Endodermal cell (in vitro differentiated cells): Measurements from ENCODE around the gene RBFOX1. TPM values are rescaled to one million over a fixed set of nuclear protein-coding genes. Genes with fewer than 3 reads are reported as not detected.
"Not testable (repeated sequence)": the region's sequence is repeated elsewhere in the genome, so short reads cannot be mapped to it uniquely, and the experiment has no call there.

Source experiments
- DNase-seq: peaks from one replicate; pipeline ENCODE4 v3.0.0-alpha.2; 2017
- H3K27ac ChIP-seq: 2 replicates; pipeline ENCODE4 v1.5.1; 2013; ENCODE audit warnings: mild to moderate bottlenecking, low read depth, low read length, moderate library complexity
- H3K27me3 ChIP-seq: 2 replicates; pipeline ENCODE4 v1.6.1; 2013; ENCODE audit warnings: mild to moderate bottlenecking, low read length, moderate library complexity; ENCODE audit not compliant: insufficient read depth, control insufficient read depth, poor library complexity, severe bottlenecking
- H3K36me3 ChIP-seq: 2 replicates; pipeline ENCODE4 v1.7.0; 2013; ENCODE audit warnings: mild to moderate bottlenecking, low read length, moderate library complexity; ENCODE audit not compliant: control insufficient read depth, insufficient read depth
- H3K4me1 ChIP-seq: one replicate; pipeline ENCODE4 v1.7.0; 2013; ENCODE audit warnings: low read length; ENCODE audit not compliant: control insufficient read depth, insufficient read depth
- H3K4me3 ChIP-seq: 2 replicates; pipeline ENCODE4 v1.5.1; 2013; ENCODE audit warnings: mild to moderate bottlenecking, low read length, moderate library complexity
- H3K9ac ChIP-seq: 2 replicates; pipeline ENCODE4 v1.6.1; 2013; ENCODE audit warnings: mild to moderate bottlenecking, low read length, moderate library complexity; ENCODE audit not compliant: poor library complexity, severe bottlenecking; ENCODE audit errors: extremely low read depth
- H3K9me3 ChIP-seq: 2 replicates; pipeline ENCODE4 v1.6.1; 2013; ENCODE audit warnings: mild to moderate bottlenecking, low read length, moderate library complexity; ENCODE audit not compliant: control insufficient read depth
- H3K27ac Mint-ChIP-seq: 2 replicates; pipeline ENCODE4 v1.8.0; 2020; ENCODE audit warnings: mixed read lengths
- H3K27me3 Mint-ChIP-seq: 2 replicates; pipeline ENCODE4 v1.8.0; 2021; ENCODE audit warnings: mild to moderate bottlenecking, mixed read lengths; ENCODE audit not compliant: insufficient read depth
- H3K36me3 Mint-ChIP-seq: 2 replicates; pipeline ENCODE4 v1.8.0; 2020; ENCODE audit warnings: low read depth, mixed read lengths
- H3K4me1 Mint-ChIP-seq: 2 replicates; pipeline ENCODE4 v1.8.0; 2020; ENCODE audit warnings: mixed read lengths
- H3K4me3 Mint-ChIP-seq: 2 replicates; pipeline ENCODE4 v1.8.0; 2020; ENCODE audit warnings: mild to moderate bottlenecking, moderate library complexity, mixed read lengths
- H3K9me3 Mint-ChIP-seq: 2 replicates; pipeline ENCODE4 v1.8.0; 2020; ENCODE audit warnings: mild to moderate bottlenecking, mixed read lengths
- WGBS, 2 experiments: methylation state at CpG; one replicate each; pipeline versions ENCODE4 v1.1.5 to v1.1.7; 2013; ENCODE audit warnings: missing lambda C conversion rate in 2 of 2, mixed read lengths in 1 of 2; ENCODE audit not compliant: insufficient coverage in 1 of 2, insufficient read length in 1 of 2; 5-methylcytosine and 5-hydroxymethylcytosine counted together
- total RNA-seq, 2 donors: library from RNA; stranded (reverse); fragmentation: NEBNext Ultra II Directional in 1 of 2; extraction: Animal tissue kit (Norgen Biotek cat#: 25700) in 1 of 2; gene quantifications; 2 replicates in 1 of 2; 3 replicates in 1 of 2; pipeline ENCODE4 v1.2.1, GENCODE V29; 2021
- TF ChIP-seq, protein P1 (sequence below): fragments of 200-600 bp; sonication (generic); conservative IDR thresholded peaks from 2 replicates; pipeline ENCODE4 v1.5.0; 2021; ENCODE audit warnings: antibody characterized with exemption, mild to moderate bottlenecking

Gene RBFOX1
- total RNA-seq, 2 donors from 2014 or later, result 2.6 to 2.7 TPM

DNA sequence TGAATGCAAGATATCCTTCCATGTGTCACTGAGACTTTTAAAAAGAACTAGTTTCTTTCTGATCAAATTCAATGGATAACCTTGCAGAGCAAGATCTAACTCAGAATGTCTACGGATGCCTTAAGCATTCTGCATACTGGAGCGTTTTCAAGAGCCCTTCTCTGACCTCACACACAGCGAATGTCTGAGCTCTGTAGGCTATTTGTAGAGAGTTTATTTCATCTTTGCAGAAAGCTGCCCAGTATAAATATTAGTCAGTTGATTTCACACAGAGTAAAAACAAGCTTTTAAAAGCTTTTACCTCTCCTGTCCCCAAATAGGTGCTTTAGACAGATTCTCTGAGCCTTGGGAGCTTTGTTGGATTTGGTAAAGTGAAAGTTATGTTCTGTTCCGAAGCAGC lies 165.0 kb downstream of the RBFOX1 start:
- H3K4me3 ChIP-seq, result no peak overlapping the region
- H3K27ac ChIP-seq, result no peak overlapping the region
- H3K4me3 Mint-ChIP-seq, result no peak overlapping the region
- TF ChIP-seq, protein P1, sequence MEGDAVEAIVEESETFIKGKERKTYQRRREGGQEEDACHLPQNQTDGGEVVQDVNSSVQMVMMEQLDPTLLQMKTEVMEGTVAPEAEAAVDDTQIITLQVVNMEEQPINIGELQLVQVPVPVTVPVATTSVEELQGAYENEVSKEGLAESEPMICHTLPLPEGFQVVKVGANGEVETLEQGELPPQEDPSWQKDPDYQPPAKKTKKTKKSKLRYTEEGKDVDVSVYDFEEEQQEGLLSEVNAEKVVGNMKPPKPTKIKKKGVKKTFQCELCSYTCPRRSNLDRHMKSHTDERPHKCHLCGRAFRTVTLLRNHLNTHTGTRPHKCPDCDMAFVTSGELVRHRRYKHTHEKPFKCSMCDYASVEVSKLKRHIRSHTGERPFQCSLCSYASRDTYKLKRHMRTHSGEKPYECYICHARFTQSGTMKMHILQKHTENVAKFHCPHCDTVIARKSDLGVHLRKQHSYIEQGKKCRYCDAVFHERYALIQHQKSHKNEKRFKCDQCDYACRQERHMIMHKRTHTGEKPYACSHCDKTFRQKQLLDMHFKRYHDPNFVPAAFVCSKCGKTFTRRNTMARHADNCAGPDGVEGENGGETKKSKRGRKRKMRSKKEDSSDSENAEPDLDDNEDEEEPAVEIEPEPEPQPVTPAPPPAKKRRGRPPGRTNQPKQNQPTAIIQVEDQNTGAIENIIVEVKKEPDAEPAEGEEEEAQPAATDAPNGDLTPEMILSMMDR, result no peak
- no peak overlapping the region for H3K27ac Mint-ChIP-seq
- no peak for DNase-seq
- no peaks in the 10 kb centered on the region for H3K9me3 ChIP-seq
- no peaks in the 10 kb centered on the region for H3K36me3 ChIP-seq
- no peaks in the 10 kb centered on the region for H3K4me1 ChIP-seq
- 90% methylated on average over 4 of the region's 4 CpGs; no CpG with 5 or more reads in 1 of the 2 experiments for WGBS, 2 experiments
- H3K9me3 Mint-ChIP-seq, result no peaks in the 10 kb centered on the region
- no peaks in the 10 kb centered on the region for H3K36me3 Mint-ChIP-seq
- no peaks in the 10 kb centered on the region for H3K27me3 ChIP-seq
- H3K27me3 Mint-ChIP-seq, result no peaks in the 10 kb centered on the region
- no peaks in the 10 kb centered on the region for H3K4me1 Mint-ChIP-seq
- no peak overlapping the region for H3K9ac ChIP-seq

DNA sequence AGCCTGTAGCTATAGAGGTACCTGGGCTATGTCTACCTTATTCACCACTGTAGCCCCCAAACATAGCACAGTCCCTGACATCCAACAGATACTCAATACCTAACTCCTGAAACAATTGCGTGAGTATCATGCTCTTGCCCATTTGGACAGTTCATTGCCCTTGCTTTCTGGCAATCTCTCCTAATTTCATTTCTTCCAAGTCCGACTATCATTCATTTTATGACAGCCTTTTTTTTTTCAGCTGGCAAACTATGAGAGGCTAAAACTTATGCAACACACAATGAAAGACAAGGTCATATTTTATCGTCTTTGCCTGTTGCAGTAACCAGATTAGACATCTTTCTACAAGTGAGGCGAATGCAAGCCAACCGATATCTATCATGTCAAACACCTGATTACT lies 169.2 kb downstream of the RBFOX1 start:
- no peak overlapping the region for H3K4me3 ChIP-seq
- no peak for DNase-seq
- no peaks in the 10 kb centered on the region for H3K36me3 Mint-ChIP-seq
- no peaks in the 10 kb centered on the region for H3K27me3 ChIP-seq
- H3K27me3 Mint-ChIP-seq, result no peaks in the 10 kb centered on the region
- TF ChIP-seq, protein P1, result no peak
- no peak overlapping the region for H3K4me3 Mint-ChIP-seq
- H3K27ac ChIP-seq, result no peak overlapping the region
- H3K9me3 ChIP-seq, result no peaks in the 10 kb centered on the region
- no peaks in the 10 kb centered on the region for H3K4me1 Mint-ChIP-seq
- H3K9ac ChIP-seq, result no peak overlapping the region
- H3K4me1 ChIP-seq, result no peaks in the 10 kb centered on the region
- no peak overlapping the region for H3K27ac Mint-ChIP-seq
- WGBS, 2 experiments, result 92 to 93% methylated on average over 5 of the region's 5 CpGs
- no peaks in the 10 kb centered on the region for H3K36me3 ChIP-seq
- H3K9me3 Mint-ChIP-seq, result no peaks in the 10 kb centered on the region

DNA sequence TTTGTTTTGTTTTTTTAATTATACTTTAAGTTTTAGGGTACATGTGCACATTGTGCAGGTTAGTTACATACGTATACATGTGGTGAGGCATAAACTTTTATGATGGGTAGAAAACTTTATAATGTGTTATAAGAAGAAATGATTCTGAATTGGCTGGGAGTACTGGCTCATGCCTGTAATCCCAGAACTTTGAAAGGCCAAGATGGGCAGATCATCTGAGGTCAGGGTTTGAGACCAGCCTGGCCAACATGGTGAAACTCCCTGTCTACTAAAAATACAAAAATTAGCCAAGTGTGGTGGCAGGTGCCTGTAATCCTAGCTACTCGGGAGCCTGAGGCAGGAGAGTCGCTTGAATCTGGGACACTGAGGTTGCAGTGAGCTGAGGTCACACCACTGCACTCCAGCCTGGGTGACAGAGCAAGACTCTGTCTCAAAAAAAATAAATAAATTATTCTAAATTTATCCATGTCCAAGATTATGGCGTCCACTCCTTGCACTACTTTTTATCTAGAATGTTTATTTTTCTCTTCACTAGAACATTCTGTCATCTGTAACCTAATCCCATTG lies 170.0 kb downstream of the RBFOX1 start:
- not testable (repeated sequence) for H3K9me3 ChIP-seq, H3K27me3 Mint-ChIP-seq, H3K4me3 ChIP-seq, H3K4me1 Mint-ChIP-seq, H3K36me3 Mint-ChIP-seq, H3K27ac Mint-ChIP-seq, H3K4me3 Mint-ChIP-seq, H3K4me1 ChIP-seq, H3K9me3 Mint-ChIP-seq, H3K27ac ChIP-seq, H3K36me3 ChIP-seq, H3K9ac ChIP-seq, DNase-seq, H3K27me3 ChIP-seq
- 80 to 88% methylated on average over 3 to 4 of the region's 4 CpGs for WGBS, 2 experiments

DNA sequence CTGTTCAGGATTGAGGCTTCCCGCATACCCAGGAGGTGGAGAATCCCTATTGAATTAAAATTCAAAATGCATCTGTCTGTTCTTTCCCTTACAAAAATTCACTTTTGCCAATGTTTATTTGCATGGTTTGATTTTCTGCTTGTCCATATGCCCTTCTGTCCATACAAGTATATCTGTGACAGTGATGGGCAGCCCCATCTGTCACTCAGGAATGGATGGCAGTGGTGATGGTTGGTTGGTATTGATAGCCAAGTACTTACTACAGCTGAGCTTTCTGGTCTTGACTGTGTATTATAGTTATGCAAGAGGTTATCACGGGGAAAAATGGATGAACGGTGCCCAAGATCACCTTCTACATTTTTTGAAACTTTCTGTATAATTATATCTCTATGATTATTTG lies 171.0 kb downstream of the RBFOX1 start:
- H3K27me3 Mint-ChIP-seq, result no peaks in the 10 kb centered on the region
- no peak overlapping the region for H3K9ac ChIP-seq
- no peak overlapping the region for H3K4me3 ChIP-seq
- no peak overlapping the region for H3K27ac ChIP-seq
- WGBS, 2 experiments, result 100% methylated on average over 1 of the region's 3 CpGs
- H3K9me3 Mint-ChIP-seq, result no peaks in the 10 kb centered on the region
- H3K9me3 ChIP-seq, result no peaks in the 10 kb centered on the region
- no peaks in the 10 kb centered on the region for H3K4me1 ChIP-seq
- DNase-seq, result no peak
- no peaks in the 10 kb centered on the region for H3K36me3 ChIP-seq
- no peaks in the 10 kb centered on the region for H3K36me3 Mint-ChIP-seq
- no peak overlapping the region for H3K4me3 Mint-ChIP-seq
- no peaks in the 10 kb centered on the region for H3K4me1 Mint-ChIP-seq
- TF ChIP-seq, protein P1, result no peak
- H3K27me3 ChIP-seq, result no peaks in the 10 kb centered on the region
- no peak overlapping the region for H3K27ac Mint-ChIP-seq
